ENCODE results near the gene ZNF444. TPM values are rescaled to one million over a fixed set of nuclear protein-coding genes. Genes with fewer than 3 reads are reported as not detected.
"Not testable (repeated sequence)": the region's sequence is repeated elsewhere in the genome, so short reads cannot be mapped to it uniquely, and the experiment has no call there.

ZNF444 gene
- total RNA-seq, 1 donor = 14.2 TPM

- DNase-seq (ENCODE audit: low read depth) = no peak
- H3K4me3 ChIP-seq (ENCODE audit: low read depth, low read length) = no peak overlapping the region
- no peak for TF ChIP-seq CTCF (IDR thresholded peaks at IDR 0.05; ENCODE audit: insufficient read depth, low read depth, low read length)
These were observed 53.0 kb downstream of the ZNF444 start for GRCh38 chr19:56193981-56194640.

- not testable (repeated sequence) for H3K4me3 ChIP-seq (ENCODE audit: low read depth, low read length); DNase-seq (ENCODE audit: low read depth)
These were observed 56.6 kb downstream of the ZNF444 start, which contains the start of gene ZSCAN5B for GRCh38 chr19:56197646-56198045. TSS of gene ZSCAN5B (minus strand) at chr19:56197783. CDS start at chr19:56193052, 4,731 bp downstream.

GRCh38 chr19:56199687-56200086 lies 58.6 kb downstream of the ZNF444 start:
- DNase-seq (ENCODE audit: low read depth) = no peak
- no peak overlapping the region for H3K4me3 ChIP-seq (ENCODE audit: low read depth, low read length)
- TF ChIP-seq CTCF (IDR thresholded peaks at IDR 0.05; ENCODE audit: insufficient read depth, low read depth, low read length) = no peak

- DNase-seq (ENCODE audit: low read depth) = no peak
- no peak within 1 kb of the TSS for H3K4me3 ChIP-seq (ENCODE audit: low read depth, low read length)
- TF ChIP-seq CTCF (IDR thresholded peaks at IDR 0.05; ENCODE audit: insufficient read depth, low read depth, low read length) = no peak
These were observed 60.9 kb downstream of the ZNF444 start, which contains the start of gene ZSCAN5C for GRCh38 chr19:56201973-56202372. TSS of gene ZSCAN5C (plus strand) at chr19:56202273. CDS start at chr19:56205914, 3,641 bp downstream.

- H3K4me3 ChIP-seq (ENCODE audit: low read depth, low read length); DNase-seq (ENCODE audit: low read depth): not testable (repeated sequence)
These were observed 66.5 kb downstream of the ZNF444 start for GRCh38 chr19:56207581-56207980.

- TF ChIP-seq CTCF (IDR thresholded peaks at IDR 0.05; ENCODE audit: insufficient read depth, low read depth, low read length) = no peak
- DNase-seq (ENCODE audit: low read depth) = no peak
These were observed 68.0 kb downstream of the ZNF444 start for GRCh38 chr19:56209091-56209490.

GRCh38 chr19:56210036-56210435 lies 68.9 kb downstream of the ZNF444 start:
- H3K4me3 ChIP-seq (ENCODE audit: low read depth, low read length); DNase-seq (ENCODE audit: low read depth): not testable (repeated sequence)

More at GRCh38 chr19:56209091-56209490, 68.0 kb downstream of the ZNF444 start:
- no peak overlapping the region for H3K4me3 ChIP-seq (ENCODE audit: low read depth, low read length)

Small RNA genes lying within 50 kb of the gene (small RNA-seq; reads per million reads assigned to genes)
- not detected for gene AC024580.2
- not detected for gene RF00019

Other genes with a start within 250 kb of the ZNF444 start
- not detected in 2 replicates for gene NLRP13, start 209.0 kb upstream of the ZNF444 start, total RNA-seq
- not detected in 2 replicates for gene NLRP8, start 193.5 kb upstream of the ZNF444 start, total RNA-seq
- not detected in 2 replicates for gene NLRP5, start 154.5 kb upstream of the ZNF444 start, total RNA-seq
- gene ZNF787, start 20.0 kb upstream of the ZNF444 start, total RNA-seq = 25.0 and 33.2 TPM in 2 replicates
- gene GALP, start 34.7 kb downstream of the ZNF444 start, total RNA-seq = not detected in 2 replicates
- not detected in 2 replicates for gene ZSCAN5B, start 56.5 kb downstream of the ZNF444 start, total RNA-seq
- gene ZSCAN5C, start 61.0 kb downstream of the ZNF444 start, total RNA-seq = not detected in 2 replicates
- not detected in 2 replicates for gene EDDM13, start 131.5 kb downstream of the ZNF444 start, total RNA-seq
- 6.5 and 8.4 TPM in 2 replicates for gene ZSCAN5A, start 173.6 kb downstream of the ZNF444 start, total RNA-seq

Measured in fibroblast of villous mesenchyme (primary cell).